Duodenal mucosa (tissue), 2 donors: ENCODE data around the gene KRI1.

ENCODE experiments used
- H3K27ac ChIP-seq: one replicate; pipeline ENCODE4 v1.7.0; 2013; ENCODE audit warnings: low read depth, low read length
- H3K27me3 ChIP-seq, 2 donors: one replicate each; pipeline ENCODE4 v1.7.0; 2013; ENCODE audit warnings: low read length in 2 of 2, control low read depth in 1 of 2; ENCODE audit not compliant: insufficient read depth in 2 of 2, control insufficient read depth in 1 of 2
- H3K36me3 ChIP-seq, 2 donors: one replicate each; pipeline ENCODE4 v1.7.0; 2013; ENCODE audit warnings: low read length in 2 of 2, control low read depth in 1 of 2; ENCODE audit not compliant: insufficient read depth in 2 of 2, control insufficient read depth in 1 of 2
- H3K4me1 ChIP-seq, 2 donors: one replicate each; pipeline ENCODE4 v1.7.0; 2013; ENCODE audit warnings: low read length in 2 of 2, control low read depth in 1 of 2; ENCODE audit not compliant: insufficient read depth in 2 of 2, control insufficient read depth in 1 of 2
- H3K4me3 ChIP-seq, 2 donors: one replicate each; pipeline ENCODE4 v1.7.0; 2013; ENCODE audit warnings: low read length in 2 of 2, low read depth in 1 of 2
- H3K9ac ChIP-seq, 2 donors: one replicate each; pipeline ENCODE4 v1.7.0; 2013; ENCODE audit warnings: low read length in 2 of 2, low read depth in 1 of 2
- H3K9me3 ChIP-seq, 2 donors: one replicate each; pipeline ENCODE4 v1.7.0; 2013; ENCODE audit warnings: low read length in 2 of 2, control low read depth in 1 of 2; ENCODE audit not compliant: control insufficient read depth in 1 of 2

KRI1 gene

DNA sequence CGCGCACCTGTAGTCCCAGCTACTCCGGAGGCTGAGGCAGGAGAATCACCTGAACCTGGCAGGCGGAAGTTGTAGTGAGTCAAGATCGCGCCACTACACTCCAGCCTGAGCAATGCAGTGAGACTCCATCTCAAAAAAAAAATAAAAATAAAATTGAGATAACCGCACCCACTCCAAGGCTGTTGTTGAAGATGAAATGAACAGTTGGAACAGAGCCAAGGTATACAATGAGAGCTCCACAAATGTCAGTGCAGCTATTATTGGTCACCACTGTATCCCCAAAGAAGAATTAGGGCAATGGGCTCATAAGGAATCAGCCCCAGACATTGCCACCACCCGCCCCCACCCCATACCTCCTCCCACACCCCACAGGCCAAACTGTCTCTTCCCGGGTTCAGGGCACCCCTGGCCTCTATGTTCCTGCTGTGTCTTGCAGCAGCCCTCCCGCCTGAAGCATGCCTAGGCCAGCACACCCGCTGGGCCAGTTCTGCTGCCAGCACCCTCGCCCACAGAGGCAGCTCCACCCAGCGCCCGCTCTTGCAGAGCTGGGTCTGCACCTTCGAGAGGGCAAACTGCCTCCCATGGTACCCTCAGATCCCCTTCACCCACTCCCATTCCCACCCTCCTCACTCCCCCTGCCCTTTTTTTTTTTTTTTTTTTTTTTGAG lies 45.0 kb downstream of the KRI1 start:
- Histone ChIP-seq H3K27me3 (peaks cover 41 to 48% of the 10 kb centered on the region in 2 donors), H3K36me3 (no peaks in the 10 kb centered on the region), H3K4me3 (no peak overlapping the region), H3K4me1 (peaks cover 0 to 19% of the 10 kb centered on the region in 2 donors), H3K9me3 (no peaks in the 10 kb centered on the region), H3K9ac (no peak overlapping the region), H3K27ac (no peak overlapping the region)

DNA sequence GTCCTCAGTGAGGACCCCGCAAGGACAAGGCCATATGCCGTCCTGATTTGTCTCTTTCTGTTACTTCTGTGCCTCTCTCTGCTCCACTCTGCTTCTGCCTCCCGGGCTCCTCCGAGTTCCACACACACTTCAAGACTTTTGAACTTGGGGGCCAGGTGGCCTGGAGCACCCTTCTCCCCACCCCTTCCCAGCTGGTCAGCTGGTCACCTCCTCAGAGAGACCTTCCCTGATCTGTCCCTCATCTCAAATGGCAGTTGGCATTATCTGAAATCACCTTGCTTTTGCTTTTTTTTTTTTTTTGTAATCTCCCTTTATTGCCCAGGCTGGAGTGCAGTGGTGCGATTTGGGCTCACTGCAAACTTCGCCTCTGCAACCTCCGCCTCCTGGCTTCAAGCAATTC lies 46.4 kb downstream of the KRI1 start:
- Histone ChIP-seq H3K27me3 (peaks cover 54 to 57% of the 10 kb centered on the region in 2 donors), H3K4me1 (peaks cover 0 to 19% of the 10 kb centered on the region in 2 donors), H3K9me3 (no peaks in the 10 kb centered on the region), H3K27ac (no peak overlapping the region), H3K36me3 (no peaks in the 10 kb centered on the region), H3K4me3 (no peak overlapping the region), H3K9ac (no peak overlapping the region)

DNA sequence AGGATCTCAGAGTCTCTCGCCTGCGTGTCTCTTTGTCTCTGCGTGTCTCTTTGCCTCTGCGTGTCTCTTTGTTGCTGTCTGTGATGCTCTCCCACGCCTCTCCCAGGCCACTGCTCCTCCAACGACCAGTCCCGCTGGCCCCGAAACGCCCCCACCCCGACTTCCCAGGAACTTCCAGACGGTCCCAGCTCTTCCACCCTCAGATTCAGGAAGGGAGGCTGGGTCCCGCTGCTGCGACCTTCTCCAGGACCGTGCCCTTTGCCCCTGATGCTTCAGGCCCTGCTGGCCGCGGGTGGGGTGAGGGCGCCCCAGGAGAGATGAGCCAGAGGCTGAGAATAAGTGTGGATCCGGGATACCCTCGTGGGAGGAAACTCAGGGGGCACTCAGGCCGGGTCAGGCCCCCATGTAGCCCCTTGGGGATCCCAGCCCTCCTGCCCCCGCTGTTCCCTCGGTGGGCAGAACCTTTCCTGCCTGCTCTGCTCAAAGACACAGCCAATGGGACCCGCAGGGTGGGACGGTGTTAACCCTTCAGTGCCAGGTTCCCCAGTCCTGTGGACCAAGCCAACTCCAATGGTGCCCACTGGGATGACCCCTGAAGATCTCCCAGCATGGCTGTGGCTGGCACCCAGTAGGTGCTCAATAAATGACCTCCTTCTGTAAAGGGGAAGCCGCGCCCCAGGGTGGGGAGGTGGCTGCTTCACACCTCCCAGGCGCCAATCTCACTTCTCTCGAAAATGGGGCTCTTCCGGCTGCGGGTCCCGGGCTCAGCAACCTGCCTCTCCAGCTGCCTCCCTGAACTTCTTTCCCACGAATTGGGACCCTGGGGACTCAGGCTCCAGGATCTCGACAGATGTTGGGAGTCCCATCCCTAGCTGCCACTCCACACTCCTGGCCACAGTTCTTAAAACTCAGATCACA lies 47.1 kb downstream of the KRI1 start:
- Histone ChIP-seq H3K9me3 (no peaks in the 10 kb centered on the region), H3K9ac (no peak overlapping the region), H3K4me3 (no peak overlapping the region), H3K36me3 (no peaks in the 10 kb centered on the region), H3K27ac (no peak overlapping the region), H3K27me3 (peaks cover 61 to 62% of the 10 kb centered on the region in 2 donors), H3K4me1 (peaks cover 0 to 19% of the 10 kb centered on the region in 2 donors)

DNA sequence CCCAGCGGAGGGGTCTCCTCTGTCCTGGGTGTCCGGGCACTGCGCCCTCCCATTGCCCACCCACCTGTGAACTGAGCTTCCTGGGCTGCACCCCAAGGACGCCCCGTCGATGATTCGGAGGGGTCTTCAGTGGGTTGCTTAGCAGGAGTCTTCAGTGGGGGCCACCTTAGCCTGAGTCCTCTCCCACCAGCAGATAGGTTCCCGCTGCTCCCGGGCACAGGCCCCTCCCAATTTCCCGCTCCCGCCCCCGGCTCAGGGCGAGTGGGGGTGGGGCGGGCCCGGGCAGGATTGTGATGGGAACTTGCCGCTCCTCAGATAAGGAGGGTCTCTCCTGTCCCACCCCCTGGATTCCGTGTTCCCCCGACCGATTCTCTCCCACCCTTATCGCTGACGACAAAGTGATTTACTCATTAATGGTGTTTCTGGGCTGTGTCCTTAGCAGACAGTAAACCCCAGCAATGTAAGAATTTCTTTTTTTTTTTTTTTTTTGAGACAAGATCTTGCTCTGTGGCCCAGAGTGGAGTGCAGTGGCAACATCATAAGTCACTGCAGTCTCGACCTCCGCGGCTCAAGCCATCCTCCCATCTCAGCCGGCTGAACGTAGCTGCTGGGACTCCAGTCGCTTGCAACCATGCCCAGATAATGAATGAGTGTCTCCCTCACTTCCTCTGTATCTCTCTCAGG lies 47.9 kb downstream of the KRI1 start:
- H3K4me3 ChIP-seq: peak overlapping the region; percentile 35 to 43
- H3K9me3 ChIP-seq: no peaks in the 10 kb centered on the region
- no peak overlapping the region for H3K9ac ChIP-seq
- peaks cover 0 to 19% of the 10 kb centered on the region in 2 donors for H3K4me1 ChIP-seq
- no peak overlapping the region for H3K27ac ChIP-seq
- H3K36me3 ChIP-seq: no peaks in the 10 kb centered on the region
- H3K27me3 ChIP-seq: peaks cover 69 to 70% of the 10 kb centered on the region in 2 donors

DNA sequence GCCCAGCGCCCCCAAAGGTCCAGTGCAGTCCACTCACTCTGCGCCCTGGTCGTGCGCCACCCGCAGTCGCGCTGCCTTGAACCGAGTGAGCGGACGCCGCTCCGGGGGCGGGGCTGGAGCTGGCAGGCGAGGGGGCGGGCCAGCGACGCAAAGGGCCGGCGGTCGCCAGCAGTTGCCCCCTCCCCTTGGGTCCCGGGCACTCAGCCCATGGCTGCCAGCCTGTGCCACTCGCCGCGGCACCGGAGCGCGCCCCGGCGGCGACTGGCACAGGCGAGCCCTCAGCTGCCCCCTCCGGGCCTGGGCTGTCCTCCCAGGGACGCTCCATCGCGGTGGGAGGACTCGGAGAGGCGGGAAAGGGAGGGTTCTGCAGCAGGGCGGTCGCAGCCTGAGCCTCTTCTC lies 48.5 kb downstream of the KRI1 start, which contains the start of gene S1PR5:
S1PR5 (minus strand) TSS at position 87 of the 399 bp plus-strand sequence. CDS start 2,436 bp downstream, outside the sequence.
- no peaks in the 10 kb centered on the region for H3K36me3 ChIP-seq
- peak within 1 kb of the TSS; percentile 35 to 43 for H3K4me3 ChIP-seq
- no peaks in the 10 kb centered on the region for H3K9me3 ChIP-seq
- H3K27me3 ChIP-seq: peaks cover 72 to 73% of the 10 kb centered on the region in 2 donors
- no peak within 1 kb of the TSS for H3K27ac ChIP-seq
- peaks cover 0 to 19% of the 10 kb centered on the region in 2 donors for H3K4me1 ChIP-seq
- H3K9ac ChIP-seq: no peak within 1 kb of the TSS

DNA sequence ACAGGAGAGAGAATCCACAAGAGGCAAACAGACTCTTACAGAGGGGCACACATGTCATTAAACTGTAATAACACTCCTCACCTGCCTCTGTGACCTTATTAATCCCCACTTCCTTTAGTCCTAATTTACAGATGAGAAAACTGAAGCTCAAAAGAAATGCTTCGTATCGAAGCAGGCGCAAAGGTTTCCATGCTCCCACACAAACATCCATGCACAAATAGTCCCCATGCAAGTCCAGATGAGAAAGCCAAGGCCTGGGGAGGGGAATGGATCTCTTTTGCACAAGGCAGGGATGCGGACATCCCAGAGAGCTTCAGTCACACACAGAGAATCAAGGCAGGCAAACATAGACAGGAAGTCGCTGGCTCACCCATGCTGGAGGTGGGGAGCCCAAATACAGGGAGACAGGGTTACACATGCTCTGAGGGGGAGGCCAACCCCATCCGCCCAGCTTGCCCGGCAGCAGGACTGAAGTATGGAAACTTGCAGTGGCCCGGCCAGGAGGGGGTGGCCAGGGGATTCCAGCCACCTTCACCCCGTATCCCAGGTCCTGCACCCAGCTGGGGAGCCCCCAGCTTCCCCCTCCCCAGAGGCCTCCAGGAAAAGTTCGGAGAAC lies 49.0 kb downstream of the KRI1 start:
- Histone ChIP-seq H3K27me3 (peaks cover 70 to 72% of the 10 kb centered on the region in 2 donors), H3K9ac (no peak overlapping the region), H3K4me3 (no peak overlapping the region), H3K9me3 (no peaks in the 10 kb centered on the region), H3K36me3 (no peaks in the 10 kb centered on the region), H3K27ac (no peak overlapping the region), H3K4me1 (peaks cover 0 to 19% of the 10 kb centered on the region in 2 donors)

DNA sequence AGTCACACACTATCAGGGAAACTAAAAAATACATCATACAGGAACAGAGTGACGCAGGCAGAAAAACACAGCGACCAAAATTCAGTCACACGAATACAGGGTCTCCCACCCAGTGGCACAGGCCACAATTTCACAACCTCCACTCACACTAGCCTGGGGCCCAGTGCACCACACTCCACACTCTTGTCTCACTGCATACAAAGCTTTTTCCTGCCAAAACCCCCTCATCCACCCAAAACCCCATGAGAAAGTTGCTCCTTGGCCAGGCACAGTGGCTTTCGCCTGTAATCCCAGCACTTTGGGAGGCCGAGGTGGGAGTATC lies 49.8 kb downstream of the KRI1 start:
- H3K27ac ChIP-seq: no peak overlapping the region

DNA sequence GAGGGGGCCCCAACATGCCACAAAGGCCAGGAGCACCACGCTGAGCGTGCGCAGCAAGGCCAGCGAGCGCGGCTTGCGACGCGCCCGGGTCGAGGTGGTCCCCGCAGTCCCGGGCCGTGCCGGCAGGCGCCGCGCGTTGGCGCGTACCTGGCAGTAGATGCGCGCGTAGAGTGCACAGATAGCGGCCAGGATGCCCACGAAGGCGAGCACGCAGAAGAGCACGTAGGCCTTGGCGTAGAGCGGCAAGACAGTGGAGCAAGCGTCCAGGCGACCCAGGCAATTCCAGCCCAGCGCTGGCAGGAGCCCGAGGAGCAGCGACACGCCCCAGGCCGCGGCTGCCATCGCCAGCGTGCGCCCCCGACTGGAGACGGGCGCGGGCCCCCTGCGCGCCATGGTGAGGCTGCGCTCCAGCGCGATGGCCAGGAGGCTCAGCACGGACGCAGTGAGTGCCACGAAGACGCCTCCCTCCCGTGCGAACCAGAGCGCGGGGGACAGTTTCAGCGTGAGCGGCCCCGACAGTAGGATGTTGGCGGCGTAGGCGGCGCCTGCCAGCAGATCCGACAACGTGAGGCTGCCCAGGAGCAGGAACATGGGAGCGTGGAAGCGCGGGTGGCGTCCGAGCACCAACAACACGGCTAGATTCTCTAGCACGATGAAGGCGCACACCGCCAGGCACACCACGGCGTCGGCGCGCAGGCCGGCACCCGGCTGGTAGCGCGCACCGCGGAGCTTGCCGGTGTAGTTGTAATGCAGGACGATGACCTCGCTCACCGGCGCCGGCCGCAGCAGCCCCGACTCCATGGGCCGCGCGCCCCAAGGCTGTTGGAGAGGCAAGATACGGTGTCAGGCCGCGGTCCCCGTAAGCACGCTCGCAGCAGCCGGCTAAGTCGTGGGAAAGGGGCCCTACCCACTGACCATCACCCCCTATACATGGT lies 51.3 kb downstream of the KRI1 start:
- Histone ChIP-seq H3K4me3 (no peak overlapping the region), H3K9me3 (no peaks in the 10 kb centered on the region), H3K27me3 (peaks cover 65 to 70% of the 10 kb centered on the region in 2 donors), H3K36me3 (no peaks in the 10 kb centered on the region), H3K4me1 (peaks cover 3 to 21% of the 10 kb centered on the region in 2 donors), H3K9ac (no peak overlapping the region), H3K27ac (no peak overlapping the region)

More for the DNA sequence above, 49.8 kb downstream of the KRI1 start:
- H3K36me3 ChIP-seq: no peaks in the 10 kb centered on the region
- peaks cover 0 to 19% of the 10 kb centered on the region in 2 donors for H3K4me1 ChIP-seq
- no peaks in the 10 kb centered on the region for H3K9me3 ChIP-seq
- H3K27me3 ChIP-seq: peaks cover 66 to 72% of the 10 kb centered on the region in 2 donors
- H3K4me3 ChIP-seq: no peak overlapping the region
- H3K9ac ChIP-seq: no peak overlapping the region

DNA sequence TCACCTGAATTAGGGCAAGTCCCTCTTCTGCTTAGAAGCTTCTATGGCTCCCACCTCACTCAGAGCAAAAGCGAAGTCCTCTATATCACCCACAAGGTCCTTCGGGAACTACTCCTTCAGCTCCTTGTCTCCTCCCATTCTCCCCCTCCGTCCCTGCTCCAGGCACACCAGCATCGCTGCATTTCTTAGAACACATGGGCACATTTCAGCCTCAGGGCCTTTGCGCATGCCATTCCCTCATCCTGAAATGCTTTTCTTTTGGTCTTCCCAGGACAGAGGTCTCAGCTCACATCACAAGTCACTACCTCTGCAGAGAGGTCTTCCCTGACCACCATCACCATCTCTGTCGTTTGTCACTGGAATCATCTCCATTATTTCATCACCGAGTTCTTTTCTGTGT lies 52.6 kb downstream of the KRI1 start:
- H3K4me1 ChIP-seq: peaks cover 3 to 14% of the 10 kb centered on the region in 2 donors
- H3K4me3 ChIP-seq: no peak overlapping the region
- H3K27ac ChIP-seq: no peak overlapping the region
- H3K9me3 ChIP-seq: no peaks in the 10 kb centered on the region
- H3K27me3 ChIP-seq: peaks cover 52 to 57% of the 10 kb centered on the region in 2 donors
- no peak overlapping the region for H3K9ac ChIP-seq
- H3K36me3 ChIP-seq: no peaks in the 10 kb centered on the region
